Osteoblast (primary cell): ENCODE measurements around the gene STAC3. TPM values are rescaled to one million over a fixed set of nuclear protein-coding genes. Genes with fewer than 3 reads are reported as not detected.

Experiments used
- DNase-seq: peaks from one replicate; pipeline ENCODE4 v3.0.0; 2011; ENCODE audit warnings: low spot score, mixed read lengths; ENCODE audit not compliant: insufficient read length; ENCODE audit errors: missing footprints
- H2AFZ ChIP-seq: 2 replicates; pipeline ENCODE4 v1.6.0; 2011; ENCODE audit warnings: mild to moderate bottlenecking, low read length
- H3K27ac ChIP-seq: 2 replicates; pipeline ENCODE4 v1.5.1; 2011; ENCODE audit warnings: mild to moderate bottlenecking, low read depth, low read length, moderate library complexity
- H3K27me3 ChIP-seq: 2 replicates; pipeline ENCODE4 v1.6.0; 2012; ENCODE audit warnings: mild to moderate bottlenecking, control low read depth, inconsistent platforms, low read length, moderate library complexity; ENCODE audit not compliant: insufficient read depth
- H3K36me3 ChIP-seq: 2 replicates; pipeline ENCODE4 v1.5.1; 2011; ENCODE audit warnings: mild to moderate bottlenecking, low read length, control low read depth, moderate library complexity; ENCODE audit not compliant: insufficient read depth
- H3K4me1 ChIP-seq: 2 replicates; pipeline ENCODE4 v1.5.1; 2011; ENCODE audit warnings: mild to moderate bottlenecking, low read length, control low read depth, moderate library complexity; ENCODE audit not compliant: insufficient read depth
- H3K4me2 ChIP-seq: 2 replicates; pipeline ENCODE4 v1.6.0; 2011; ENCODE audit warnings: mild to moderate bottlenecking, low read length; ENCODE audit not compliant: insufficient read depth
- H3K4me3 ChIP-seq: fragments of 200-600 bp; sonication (generic); 3 replicates; pipeline ENCODE4 v1.5.1; 2012; ENCODE audit warnings: mild to moderate bottlenecking, low read length, inconsistent platforms; ENCODE audit not compliant: insufficient read depth
- H3K79me2 ChIP-seq: 2 replicates; pipeline ENCODE4 v1.6.0; 2012; ENCODE audit warnings: mild to moderate bottlenecking, low read length, control low read depth, inconsistent platforms; ENCODE audit not compliant: insufficient read depth
- H3K9me3 ChIP-seq: 2 replicates; pipeline ENCODE4 v1.5.1; 2011; ENCODE audit warnings: low read depth, low read length, control low read depth
- H4K20me1 ChIP-seq: 2 replicates; pipeline ENCODE4 v1.6.0; 2012; ENCODE audit warnings: mild to moderate bottlenecking, low read length, control low read depth; ENCODE audit not compliant: insufficient read depth
- CTCF ChIP-seq: IDR thresholded peaks from 2 replicates; pipeline ENCODE4 v1.5.1; 2011; ENCODE audit warnings: mild to moderate bottlenecking, low read depth, low read length, moderate library complexity; ENCODE audit errors: extremely low read depth
- total RNA-seq: library from RNA; depleted of rRNA; stranded (reverse); fragments of >200 nt; gene quantifications from 2 replicates; pipeline ENCODE4 v1.2.3, GENCODE V29; 2012

The STAC3 gene
- total RNA-seq, 1 donor, result 0.36 TPM

- Histone ChIP-seq H3K9me3 (no peaks in the 10 kb centered on the region), H3K4me2 (no peak overlapping the region), H3K4me3 (no peak overlapping the region), H3K36me3 (peaks cover 34% of the 10 kb centered on the region), H2AFZ (no peak overlapping the region), H3K27me3 (no peaks in the 10 kb centered on the region), H3K79me2 (no peaks in the 10 kb centered on the region), H3K4me1 (peaks cover 2% of the 10 kb centered on the region), H4K20me1 (peaks cover 2% of the 10 kb centered on the region), H3K27ac (no peak overlapping the region)
- TF ChIP-seq CTCF, result no peak
- peak; percentile 57 for DNase-seq
These were observed 3.7 kb upstream of the STAC3 start for GRCh38 chr12:57254506-57255280.

GRCh38 chr12:57250541-57250940 is 446 bp downstream of the STAC3 start:
- H3K4me1 ChIP-seq, result no peaks in the 10 kb centered on the region
- H4K20me1 ChIP-seq, result no peaks in the 10 kb centered on the region
- no peak for TF ChIP-seq CTCF
- DNase-seq, result no peak
- no peak overlapping the region for H3K4me3 ChIP-seq
- no peaks in the 10 kb centered on the region for H3K27me3 ChIP-seq
- no peak overlapping the region for H3K4me2 ChIP-seq
- H3K79me2 ChIP-seq, result no peaks in the 10 kb centered on the region
- H2AFZ ChIP-seq, result no peak overlapping the region
- no peak overlapping the region for H3K27ac ChIP-seq
- H3K36me3 ChIP-seq, result no peaks in the 10 kb centered on the region
- no peaks in the 10 kb centered on the region for H3K9me3 ChIP-seq

- DNase-seq, result no peak
- H3K4me3 ChIP-seq, result no peak overlapping the region
- no peak overlapping the region for H3K27ac ChIP-seq
These were observed 1.8 kb downstream of the STAC3 start for GRCh38 chr12:57248934-57249742.

More at GRCh38 chr12:57248934-57249742, 1.8 kb downstream of the STAC3 start:
- no peak overlapping the region for H3K4me2 ChIP-seq
- H3K4me1 ChIP-seq, result no peaks in the 10 kb centered on the region
- H4K20me1 ChIP-seq, result no peaks in the 10 kb centered on the region
- no peak for TF ChIP-seq CTCF
- no peaks in the 10 kb centered on the region for H3K27me3 ChIP-seq
- no peaks in the 10 kb centered on the region for H3K79me2 ChIP-seq
- H3K9me3 ChIP-seq, result no peaks in the 10 kb centered on the region
- H3K36me3 ChIP-seq, result no peaks in the 10 kb centered on the region
- no peak overlapping the region for H2AFZ ChIP-seq
